Stimulated activated CD8-positive, alpha-beta memory T cell treated with anti-CD3 and anti-CD28 coated beads, Interleukin-12 subunit alpha, Interleukin-12 subunit beta, amount 100 ng/mL, for 24 hours (primary cell): ENCODE results near the gene PDZD7.

ENCODE experiments used
- DNase-seq: peaks from one replicate; pipeline ENCODE4 v3.0.0-alpha.2; 2020; ENCODE audit errors: extremely low read depth

Gene PDZD7

GRCh38 chr10:101061624-101062231, 30.8 kb upstream of the PDZD7 start, which contains the start of gene KAZALD1:
KAZALD1 (plus strand) TSS chr10:101061989; CDS start chr10:101062593, 604 bp downstream.
- DNase-seq = no peak

GRCh38 chr10:101060951-101061623, 30.2 kb upstream of the PDZD7 start:
- DNase-seq = peak; percentile 70

DNA sequence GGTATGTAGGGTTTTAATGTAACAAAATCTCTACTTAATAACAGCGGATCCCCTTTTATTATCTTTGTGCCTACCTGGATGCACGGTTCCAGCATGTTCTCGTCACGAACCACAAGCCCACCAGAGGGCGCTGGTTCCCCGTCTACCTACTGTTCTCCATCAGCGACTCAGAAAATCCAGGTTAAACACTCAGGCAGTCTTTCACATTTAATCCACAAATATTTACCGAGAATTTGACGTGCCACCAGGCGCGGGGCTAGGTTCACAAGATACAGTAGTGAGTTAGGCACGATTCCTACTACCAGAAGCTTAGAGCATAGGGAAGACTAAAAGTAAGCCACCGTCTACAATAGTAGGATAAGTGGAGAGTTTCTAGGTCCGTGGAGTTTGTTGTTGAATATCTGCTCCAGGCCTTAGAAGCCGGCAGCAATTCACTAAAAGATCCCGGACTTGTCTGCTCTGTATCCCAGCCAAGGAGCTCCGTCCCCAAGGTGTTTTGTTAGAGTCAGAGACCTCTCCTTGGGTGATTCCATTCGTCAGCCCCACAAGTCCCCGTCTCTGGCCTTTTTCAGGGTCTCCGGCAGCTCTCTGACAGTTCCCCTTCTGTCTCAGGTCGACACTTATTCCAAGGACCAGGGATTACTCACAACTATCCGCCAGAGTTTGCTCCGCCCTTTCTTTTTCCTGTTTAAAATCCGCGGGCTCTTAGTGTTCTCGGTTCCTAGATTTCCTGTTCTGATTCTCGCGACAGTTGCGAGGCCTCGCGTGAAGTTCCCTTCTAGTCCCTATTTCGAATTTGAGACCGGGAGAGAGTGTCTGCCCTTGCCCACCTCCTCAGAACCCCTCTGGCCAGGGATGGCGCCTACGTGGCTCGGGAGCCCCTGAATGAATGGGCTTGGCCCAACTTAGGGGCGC, 29.4 kb upstream of the PDZD7 start:
- peak; percentile 73 for DNase-seq

GRCh38 chr10:101056365-101057151, 25.6 kb upstream of the PDZD7 start:
- DNase-seq = no peak

- no peak for DNase-seq
Measured at GRCh38 chr10:101055411-101055810, 24.5 kb upstream of the PDZD7 start.

DNA sequence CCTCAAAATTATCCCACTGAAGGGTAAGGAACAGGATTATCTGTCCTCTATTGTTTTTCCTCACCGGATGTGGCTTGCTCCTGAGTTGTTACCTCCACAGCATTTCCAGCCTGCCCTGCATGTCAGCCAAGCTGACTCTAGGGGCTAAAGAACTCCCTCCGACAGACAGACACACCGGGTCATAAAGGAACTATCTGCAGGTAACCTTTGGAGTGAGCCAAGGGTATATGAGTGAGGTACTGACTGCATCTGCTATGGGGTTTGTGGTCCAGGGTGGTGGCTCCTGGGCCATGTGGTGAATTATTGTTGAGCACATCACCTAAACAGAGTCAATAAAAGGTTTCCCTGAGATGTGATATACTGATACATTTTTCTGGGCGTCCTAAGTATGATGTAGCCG, 23.9 kb upstream of the PDZD7 start:
- DNase-seq = no peak

DNA sequence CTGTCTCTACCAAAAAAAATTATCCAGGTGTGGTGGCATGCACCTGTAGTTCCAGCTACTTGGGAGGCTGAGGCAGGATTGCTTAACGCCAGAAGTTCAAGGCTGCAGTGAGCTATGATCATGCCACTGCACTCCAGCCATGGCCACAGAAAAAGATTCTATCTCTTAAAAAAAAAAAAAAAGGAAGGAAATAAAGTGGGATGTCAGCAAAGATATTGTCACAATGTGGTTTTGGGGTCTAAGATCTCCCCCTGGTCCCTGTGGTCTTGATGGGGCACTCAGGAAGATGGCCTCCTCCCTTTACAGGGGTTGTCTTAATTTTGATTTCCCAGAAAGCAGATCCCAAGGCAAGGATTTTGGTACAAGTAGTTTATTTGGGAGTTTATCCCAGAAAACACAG, 23.4 kb upstream of the PDZD7 start:
- no peak for DNase-seq

GRCh38 chr10:101053516-101053915, 22.6 kb upstream of the PDZD7 start:
- no peak for DNase-seq

DNA sequence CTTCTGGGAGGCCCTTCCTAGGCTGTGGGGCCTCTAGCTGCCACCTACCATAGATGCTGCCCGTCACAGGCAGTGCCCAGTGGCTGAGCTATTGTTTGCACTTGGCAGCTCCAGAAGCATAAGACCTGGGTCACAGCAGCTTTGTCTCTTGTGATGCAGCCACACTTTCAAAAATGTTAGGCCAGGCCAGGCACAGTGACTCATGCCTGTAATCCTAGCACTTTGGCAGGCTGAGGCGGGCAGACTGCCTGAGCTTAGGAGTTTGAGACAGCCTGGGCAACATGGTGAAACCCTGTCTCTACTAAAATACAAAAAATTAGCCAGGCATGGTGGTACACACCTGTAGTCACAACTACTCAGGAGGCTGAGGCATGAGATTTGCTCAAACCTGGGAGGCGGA, 21.4 kb upstream of the PDZD7 start:
- no peak for DNase-seq

DNA sequence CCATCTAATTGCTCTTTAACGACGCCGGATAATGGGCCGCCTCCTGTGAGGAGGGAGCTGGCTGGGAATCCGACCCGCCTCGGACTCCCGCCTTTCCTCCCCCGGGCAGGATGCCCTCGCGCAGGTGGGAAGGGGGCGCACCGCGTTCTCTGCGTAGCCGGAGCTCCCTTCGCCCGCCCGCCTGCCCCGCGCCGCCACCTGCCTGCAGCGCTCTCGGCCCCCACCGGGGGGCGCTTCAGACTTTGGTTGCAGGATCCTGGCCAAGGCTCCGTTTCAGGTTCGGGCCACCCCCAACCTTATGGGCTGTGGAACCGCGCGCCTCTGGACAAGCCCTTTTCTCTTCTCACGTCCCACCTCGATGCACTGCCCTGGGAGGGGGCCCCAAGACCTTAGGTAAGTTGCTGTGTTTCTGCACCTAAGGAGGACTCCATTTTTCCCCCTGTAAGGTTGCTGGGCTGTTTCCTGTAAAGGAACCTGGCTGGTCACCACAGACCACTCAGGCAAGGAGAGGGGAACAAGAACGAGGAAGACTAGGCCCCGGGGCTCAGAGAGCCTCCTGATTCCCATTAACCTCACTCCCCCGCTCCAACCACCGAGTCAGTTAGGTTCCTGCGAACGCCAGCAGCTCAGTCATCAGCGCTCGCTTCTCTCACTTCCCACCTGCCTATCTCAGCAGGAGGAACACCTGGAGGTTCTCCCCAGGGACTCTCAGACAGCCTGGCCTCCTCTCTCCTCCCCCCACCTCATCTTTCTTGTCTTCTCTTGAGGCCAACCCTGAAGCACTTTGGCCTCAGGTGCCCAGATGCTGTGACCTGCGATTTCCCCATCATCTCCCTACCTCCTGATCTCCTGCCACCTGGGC, 19.5 kb upstream of the PDZD7 start:
- DNase-seq = no peak

DNA sequence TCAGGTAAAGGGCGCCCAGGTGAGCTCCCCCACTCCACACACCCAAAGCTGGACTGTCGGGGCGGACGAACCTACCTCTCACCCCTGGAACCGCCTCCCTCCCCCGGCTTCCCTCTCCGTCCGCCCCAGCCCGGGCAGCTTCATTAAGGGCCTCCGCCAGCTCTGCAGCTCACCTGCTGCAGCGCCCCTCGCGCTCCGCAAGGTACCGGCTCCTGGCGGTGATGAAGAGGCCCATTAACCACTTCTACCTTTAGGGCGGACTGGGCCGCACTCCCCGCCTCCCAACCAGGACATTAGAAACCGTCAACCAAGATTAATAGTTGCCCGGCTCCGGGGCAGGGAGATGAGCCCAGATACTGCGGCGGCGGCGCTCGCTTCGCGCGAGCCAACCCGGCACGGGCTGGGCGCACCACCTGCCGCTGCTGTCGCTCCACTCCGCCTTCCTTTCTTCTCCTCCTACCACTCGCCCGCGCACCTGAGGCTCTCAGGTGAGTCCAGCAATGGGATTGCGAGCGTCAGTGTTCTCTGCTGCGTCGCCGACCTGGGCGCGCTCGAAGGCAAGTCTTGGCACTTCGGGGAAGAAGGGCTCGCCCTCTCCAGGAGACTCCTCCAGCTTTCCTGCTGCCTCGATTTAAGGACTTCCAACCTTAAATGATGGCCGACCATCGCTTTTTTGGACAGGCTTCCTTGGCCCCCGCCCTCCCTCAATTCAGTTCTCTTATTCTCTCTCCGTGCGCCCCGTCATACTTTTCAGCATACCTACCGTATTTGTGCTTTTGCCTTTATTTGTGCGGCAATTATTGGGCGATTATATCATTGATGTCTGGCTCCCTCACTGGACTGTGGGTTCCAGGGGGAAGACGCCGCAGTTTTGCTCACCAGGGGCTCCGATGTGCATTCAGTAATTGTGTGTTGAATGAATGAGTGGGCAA, 17.3 kb upstream of the PDZD7 start:
- DNase-seq = no peak

GRCh38 chr10:101047268-101047667, 16.3 kb upstream of the PDZD7 start:
- DNase-seq = no peak

DNA sequence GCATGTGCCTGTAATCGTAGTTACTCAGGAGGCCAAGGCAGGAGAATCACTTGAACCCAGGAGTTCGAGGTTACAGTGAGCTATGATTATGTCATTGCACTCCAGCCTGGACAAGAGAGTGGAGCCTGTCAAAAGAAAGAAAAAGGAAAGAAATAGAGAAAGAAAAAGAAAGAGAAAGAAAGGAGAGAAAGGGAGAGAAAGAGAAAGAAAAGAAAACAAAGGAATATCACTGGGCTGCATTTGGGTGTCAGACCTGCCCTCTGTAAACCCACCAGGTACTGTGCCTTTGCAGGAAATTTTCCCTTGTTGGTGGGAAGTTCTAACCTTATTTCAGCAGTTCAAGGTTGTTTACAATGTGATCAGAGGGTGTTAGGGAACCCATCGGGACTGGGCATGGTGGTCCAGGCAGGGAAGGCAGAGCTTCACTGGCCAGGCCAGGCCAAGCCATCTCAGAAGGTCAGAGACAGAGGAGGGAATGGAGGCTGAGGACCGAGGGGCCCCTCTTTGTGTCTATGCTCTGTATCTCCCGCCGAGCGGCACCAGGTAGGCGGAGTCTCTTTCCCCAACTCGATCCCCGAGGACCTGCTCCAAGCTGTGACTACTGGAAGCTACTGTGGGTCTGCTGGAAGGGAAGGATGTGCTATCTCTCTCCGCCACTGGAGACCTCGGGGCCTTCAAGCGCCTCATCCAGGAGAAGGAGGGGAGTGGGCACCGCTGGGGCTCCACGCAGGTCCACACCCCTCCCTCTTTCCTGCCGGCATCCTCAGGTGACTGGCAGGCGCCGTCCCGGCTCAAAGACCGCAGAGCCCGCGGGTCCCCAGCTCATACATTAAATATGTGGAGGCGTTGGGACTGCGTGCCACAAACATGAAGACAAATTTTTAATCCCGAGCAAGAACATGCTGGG, 15.7 kb upstream of the PDZD7 start:
- no peak for DNase-seq

- no peak for DNase-seq
Measured at GRCh38 chr10:101044117-101044516, 13.2 kb upstream of the PDZD7 start.

DNA sequence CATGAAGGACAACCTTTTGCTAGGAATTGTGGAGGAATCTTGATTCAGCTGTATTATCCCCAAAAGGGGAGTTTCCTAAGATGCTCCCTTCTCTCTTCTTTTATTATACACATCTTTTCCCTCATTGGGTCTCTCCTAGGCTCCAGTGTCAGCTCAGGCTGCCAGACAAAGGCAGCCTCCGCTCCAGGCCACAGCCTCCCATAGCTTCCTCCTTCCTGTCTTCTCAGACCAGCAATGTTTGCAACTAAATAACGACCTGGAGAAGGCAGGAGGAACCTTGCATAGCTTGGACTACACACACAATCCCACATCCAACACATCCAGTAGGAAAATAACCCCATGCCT, 12.4 kb upstream of the PDZD7 start:
- no peak for DNase-seq

DNA sequence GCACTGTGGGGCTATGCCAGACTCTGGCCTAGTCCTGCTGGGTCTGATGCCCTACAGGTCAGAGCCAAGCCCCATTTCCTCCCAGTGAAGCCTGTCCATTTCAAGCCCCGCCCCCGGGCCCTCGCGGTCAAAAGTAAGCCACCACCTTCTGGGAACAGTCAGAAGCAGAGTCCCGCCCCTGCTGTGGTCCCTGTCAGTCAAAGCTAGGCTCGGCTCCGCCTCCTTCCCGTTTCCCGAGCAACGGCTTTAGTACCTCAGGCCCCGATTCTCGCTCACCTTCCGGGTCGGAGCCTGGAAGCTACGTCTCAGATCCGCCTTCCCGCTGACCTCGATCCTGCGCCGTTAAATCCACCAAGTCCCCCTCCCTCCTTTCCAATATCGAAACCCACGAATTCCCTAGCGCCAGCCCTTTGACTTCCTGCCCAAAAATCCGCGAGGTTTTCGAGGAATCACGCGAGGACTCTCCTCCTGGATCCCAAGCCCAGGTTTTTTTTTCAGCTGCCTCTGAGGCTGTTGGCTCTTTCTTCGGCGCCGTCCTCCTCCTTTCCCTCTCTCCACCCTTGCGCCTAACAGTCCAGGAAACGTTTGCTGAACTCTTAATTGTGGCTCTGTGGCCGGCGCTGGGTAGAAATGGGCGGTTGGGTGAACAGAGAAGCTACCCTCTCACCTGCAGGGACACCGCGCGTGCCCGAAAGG, 11.9 kb upstream of the PDZD7 start:
- DNase-seq = peak; percentile 76

DNA sequence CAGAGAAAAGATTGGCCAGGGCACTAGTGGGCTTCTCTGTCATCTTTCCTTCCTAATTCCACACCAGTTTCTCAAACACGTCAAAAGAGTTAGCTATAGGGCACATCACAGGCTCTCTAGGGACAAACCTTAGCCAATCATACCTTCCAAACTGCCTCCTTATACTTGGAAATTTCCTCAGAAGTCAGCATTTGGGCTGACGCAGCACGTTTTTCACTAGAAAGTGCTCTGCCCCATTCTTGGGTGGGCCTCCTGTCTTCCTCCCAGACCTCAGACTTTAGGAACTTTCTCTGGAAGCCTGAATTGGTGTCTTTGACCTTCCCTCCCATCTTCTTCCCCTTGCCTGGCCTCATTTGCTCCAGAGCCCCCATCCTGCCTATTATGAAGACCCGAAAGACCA, 11.2 kb upstream of the PDZD7 start:
- no peak for DNase-seq

DNA sequence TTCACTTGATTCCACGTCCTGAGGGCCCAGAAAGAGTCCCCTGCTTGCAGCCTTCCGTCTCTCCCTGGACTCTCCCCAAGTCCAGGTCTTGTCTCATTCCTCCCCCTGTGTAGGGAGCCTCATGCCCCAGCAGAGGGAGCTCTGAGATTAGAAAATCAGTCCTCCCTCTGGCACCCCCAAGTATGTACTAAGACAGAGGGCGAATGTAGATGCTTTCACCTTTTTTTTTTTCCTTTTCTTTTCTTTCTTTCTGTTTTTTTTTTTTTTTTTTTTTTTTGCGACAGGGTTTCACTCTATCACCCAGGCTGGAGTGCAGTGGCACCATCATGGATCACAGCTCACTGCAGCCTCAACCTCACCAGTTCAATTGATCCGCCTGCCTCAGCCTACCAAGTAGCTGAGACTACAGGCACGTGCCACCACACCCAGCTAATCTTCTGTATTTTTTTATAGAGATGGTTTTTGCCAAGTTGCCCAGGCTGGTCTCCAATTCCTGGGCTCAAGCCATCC, 10.4 kb upstream of the PDZD7 start:
- DNase-seq = no peak
